CD4-positive, alpha-beta T cell treated with Interleukin-4 for 1 hour (primary cell): ENCODE data around the gene ABCA7.
A peak's percentile ranks its signal among the peaks of the same experiment; 100 is the strongest.

Source experiments
- DNase-seq, 2 donors: peaks; one replicate each; pipeline ENCODE4 v3.0.0-alpha.2; 2020 to 2022

ABCA7 gene, protein sequence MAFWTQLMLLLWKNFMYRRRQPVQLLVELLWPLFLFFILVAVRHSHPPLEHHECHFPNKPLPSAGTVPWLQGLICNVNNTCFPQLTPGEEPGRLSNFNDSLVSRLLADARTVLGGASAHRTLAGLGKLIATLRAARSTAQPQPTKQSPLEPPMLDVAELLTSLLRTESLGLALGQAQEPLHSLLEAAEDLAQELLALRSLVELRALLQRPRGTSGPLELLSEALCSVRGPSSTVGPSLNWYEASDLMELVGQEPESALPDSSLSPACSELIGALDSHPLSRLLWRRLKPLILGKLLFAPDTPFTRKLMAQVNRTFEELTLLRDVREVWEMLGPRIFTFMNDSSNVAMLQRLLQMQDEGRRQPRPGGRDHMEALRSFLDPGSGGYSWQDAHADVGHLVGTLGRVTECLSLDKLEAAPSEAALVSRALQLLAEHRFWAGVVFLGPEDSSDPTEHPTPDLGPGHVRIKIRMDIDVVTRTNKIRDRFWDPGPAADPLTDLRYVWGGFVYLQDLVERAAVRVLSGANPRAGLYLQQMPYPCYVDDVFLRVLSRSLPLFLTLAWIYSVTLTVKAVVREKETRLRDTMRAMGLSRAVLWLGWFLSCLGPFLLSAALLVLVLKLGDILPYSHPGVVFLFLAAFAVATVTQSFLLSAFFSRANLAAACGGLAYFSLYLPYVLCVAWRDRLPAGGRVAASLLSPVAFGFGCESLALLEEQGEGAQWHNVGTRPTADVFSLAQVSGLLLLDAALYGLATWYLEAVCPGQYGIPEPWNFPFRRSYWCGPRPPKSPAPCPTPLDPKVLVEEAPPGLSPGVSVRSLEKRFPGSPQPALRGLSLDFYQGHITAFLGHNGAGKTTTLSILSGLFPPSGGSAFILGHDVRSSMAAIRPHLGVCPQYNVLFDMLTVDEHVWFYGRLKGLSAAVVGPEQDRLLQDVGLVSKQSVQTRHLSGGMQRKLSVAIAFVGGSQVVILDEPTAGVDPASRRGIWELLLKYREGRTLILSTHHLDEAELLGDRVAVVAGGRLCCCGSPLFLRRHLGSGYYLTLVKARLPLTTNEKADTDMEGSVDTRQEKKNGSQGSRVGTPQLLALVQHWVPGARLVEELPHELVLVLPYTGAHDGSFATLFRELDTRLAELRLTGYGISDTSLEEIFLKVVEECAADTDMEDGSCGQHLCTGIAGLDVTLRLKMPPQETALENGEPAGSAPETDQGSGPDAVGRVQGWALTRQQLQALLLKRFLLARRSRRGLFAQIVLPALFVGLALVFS (N-terminal part only)

DNA sequence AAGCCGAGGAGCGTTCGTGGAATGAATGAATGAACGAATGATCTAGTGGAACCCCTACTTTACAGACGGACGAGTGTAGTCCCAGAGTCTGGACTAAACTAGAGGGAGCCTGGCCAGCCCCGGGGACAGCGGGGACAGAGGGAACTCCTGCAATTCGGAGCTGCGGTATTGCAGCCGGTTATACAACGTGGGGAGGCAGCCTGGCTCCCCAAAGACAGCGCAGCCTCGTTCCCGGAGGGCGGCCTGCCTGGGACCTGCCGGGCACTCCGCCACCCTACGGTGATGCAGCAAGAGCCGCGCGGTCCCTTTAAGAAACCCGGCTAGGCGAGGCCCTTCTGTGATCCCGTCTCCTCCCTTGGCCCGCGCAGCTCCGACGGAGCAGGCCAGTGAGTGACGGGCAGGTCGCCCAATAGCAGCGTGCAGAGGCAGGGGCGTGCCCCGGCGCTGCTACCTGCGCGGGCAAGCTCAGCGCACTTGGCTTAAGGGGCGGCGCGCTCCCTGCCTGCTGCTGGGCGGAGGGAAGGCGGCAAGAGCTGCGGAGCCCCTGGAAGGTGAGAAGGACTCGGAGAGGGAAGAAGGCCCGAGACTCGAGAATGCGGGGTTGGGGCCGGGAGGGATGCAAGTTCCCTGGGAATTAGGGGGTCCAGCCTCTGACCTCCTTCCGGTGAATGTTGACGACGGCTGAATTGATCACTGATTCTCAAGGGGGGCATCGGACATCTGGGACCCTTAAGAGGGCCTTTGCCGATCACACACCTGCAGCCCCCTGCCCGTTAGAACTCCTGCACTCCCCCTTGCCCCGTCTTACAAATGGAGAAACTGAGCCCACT lies at the start of gene ABCA7:
TSS of gene ABCA7 (plus strand) at position 462 of the 830 bp plus-strand sequence. CDS start 1,255 bp downstream, outside the sequence.
- peak; percentile 98 to 99 for DNase-seq

DNA sequence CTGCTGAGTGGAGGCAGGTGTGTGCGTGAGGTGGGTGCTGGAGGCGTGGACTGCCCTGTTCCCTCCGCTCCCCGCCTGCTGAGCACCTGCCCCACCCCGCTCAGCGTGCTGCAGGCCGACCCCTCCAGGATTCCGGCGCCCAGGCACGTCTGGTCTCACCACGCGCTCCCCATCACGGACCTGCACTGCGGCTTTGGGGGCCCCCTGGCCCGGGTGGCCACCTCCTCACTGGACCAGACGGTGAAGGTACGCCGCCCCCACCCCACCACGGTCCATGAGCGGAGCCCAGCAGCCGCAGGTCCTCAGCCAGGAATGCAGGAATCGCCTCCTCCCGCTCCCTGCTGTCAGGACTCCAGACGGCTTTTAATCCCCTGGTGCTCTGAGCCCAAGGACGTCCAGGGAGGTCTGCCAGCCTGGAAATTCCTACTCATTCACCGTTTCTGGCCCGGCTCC lies 49.8 kb upstream of the ABCA7 start:
- no peak for DNase-seq

DNA sequence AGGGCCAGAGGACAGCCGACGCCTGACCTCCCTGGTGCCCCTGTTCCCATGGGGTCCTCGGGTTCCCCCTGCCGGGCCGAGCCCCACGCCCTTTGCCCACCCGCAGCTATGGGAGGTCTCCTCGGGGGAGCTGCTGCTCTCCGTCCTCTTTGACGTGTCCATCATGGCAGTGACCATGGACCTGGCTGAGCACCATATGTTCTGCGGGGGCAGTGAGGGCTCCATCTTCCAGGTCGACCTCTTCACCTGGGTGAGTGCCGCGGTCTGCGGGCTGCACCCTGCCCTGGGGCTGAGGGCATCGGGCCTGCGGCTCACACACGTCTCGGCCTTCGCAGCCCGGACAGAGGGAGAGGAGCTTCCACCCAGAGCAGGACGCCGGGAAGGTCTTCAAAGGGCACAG lies 49.2 kb upstream of the ABCA7 start:
- DNase-seq = no peak

DNA sequence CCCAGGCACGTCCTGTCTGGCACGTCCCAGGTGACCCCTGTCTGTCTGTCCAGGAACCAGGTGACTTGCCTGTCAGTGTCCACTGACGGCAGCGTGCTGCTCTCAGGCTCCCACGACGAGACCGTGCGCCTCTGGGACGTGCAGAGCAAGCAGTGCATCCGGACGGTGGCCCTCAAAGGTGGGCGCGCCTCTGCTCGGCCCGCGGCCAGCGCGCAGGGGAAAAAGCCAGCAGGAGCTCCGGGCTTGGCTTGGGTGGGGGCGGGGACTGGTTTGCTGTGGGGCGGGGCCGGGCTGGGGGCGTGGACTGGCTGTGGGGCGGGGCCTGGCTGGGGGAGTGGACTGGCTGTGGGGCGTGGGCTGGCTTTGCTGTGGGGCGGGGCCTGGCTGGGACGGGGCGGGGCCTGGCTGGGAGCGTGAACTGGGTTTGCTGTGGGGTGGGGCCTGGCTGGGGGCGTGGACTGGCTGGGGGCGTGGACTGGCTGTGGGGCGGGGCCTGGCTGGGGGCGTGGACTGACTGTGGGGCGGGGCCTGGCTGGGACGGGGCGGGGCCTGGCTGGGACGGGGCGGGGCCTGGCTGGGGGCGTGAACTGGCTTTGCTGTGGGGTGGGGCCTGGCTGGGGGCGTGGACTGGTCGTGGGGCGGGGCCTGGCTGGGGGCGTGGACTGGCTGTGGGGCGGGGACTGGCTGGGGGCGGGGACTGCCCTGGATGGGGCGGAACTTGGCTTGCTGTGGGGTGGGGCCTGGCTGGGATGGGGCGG lies 48.6 kb upstream of the ABCA7 start:
- DNase-seq = peak; percentile 54 to 56

DNA sequence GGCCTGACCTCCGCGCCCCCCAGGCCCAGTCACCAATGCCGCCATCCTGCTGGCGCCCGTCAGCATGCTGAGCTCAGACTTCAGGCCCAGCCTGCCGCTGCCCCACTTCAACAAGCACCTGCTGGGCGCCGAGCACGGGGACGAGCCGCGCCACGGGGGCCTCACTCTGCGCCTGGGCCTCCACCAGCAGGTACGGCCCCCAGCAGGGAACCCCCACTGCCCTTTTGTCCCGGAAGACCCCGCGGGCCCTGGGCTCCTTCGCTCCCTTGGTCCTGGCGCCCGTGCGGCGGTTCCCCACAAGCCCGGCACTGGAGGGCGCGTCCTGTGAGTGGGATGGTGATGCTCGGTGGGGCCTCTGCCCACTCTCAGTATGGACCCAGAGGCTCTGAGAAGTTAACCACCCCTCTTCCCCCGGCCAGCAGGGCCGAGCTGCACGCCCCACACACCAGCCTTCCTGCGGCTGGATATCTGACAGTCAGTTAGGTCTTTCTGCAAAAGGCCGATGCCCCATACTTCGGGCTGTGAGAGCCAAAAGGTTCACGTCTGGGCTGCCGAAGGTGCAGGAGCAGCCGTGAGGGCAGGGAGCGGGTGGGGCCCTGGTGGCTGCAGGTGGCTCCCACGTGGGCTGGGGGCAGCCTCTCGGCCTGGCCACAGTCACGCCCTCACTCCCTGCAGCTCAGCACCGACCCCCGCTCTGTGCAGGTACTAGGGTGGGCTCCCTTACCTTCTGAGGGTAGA lies 47.8 kb upstream of the ABCA7 start:
- DNase-seq = no peak

DNA sequence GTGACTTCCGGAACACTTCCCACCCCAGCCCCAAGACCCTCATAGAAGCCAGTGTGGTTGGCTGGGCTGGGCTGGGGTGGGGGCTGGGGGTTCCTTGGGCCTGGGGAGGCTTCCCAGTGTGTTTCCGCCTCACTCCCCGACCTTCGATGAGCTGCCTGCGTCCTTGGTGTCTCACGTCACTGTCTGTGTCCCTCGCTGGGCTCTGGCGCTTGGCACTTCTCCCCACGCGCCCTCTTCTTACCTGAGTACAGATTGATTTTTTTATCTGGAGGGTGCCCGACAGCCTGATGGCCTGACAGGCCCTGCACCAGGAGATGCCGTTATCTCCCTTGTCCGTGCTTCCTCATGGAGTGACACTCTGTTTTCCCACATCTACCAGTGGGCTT lies 47.2 kb upstream of the ABCA7 start:
- no peak for DNase-seq

DNA sequence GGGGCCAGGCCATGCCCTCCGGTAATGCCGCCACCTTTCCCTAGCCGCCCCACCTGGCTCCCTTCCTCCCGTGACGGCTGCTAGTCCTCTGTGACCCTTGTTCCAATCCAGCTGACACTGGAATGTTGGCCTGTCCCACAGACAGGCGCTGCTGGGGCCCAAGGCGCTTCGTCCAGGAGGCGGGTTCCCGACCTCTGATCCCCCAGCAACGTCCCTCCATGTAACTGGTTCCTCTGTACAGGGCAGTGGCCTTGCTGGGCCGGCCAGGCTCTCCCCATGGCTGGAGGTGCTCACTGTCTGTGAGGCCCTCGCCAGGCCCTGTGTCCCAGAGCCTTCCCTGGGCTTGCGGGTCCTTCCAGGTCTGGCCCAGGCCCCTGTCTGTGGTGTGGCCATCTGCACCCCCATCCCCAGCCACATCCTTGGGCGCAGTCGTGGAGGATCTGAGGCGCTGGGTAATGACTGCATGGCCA lies 46.5 kb upstream of the ABCA7 start:
- no peak for DNase-seq

DNA sequence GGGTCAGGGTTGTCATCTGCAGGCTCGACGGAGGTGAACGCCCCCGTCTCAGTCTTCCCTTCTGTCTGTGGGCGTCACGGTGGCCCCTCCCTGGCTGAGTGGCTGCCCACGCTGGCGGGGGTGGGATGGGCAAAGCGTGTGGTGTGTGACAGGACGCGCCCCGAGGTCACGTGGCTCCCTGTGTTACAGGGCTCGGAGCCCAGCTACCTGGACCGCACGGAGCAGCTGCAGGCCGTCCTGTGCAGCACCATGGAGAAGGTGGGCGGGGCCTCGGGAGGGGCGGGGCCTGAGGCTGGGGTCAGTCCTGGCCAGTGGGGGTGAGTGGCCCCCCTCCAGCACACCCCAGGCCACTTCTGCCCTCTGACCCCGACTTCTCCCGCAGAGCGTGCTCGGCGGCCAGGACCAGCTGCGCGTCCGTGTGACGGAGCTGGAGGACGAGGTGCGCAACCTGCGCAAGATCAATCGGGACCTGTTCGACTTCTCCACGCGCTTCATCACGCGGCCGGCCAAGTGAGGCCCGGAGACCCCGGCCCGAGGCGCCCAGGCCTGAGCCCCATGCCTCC lies 46.0 kb upstream of the ABCA7 start:
- DNase-seq = no peak

DNA sequence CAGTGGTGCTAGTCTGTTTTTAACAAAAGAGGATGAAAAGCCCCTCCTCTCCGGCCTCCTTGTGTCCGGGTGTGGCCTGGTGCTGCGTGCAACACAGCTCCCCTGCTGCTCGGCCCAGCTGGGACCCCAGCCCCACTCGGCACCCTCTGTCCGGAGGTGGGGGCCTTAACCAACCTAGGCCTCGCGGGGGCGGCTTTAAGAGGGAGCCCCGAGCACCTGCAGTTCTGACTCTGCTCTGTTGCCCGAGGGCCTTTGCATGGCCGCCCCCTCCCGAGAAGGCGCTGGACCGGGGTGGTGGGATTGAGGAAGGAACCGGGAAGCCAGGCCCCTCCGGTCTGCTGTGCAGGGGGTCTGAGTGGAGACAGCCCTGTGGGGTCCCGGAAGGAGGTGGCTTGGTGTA lies 45.4 kb upstream of the ABCA7 start:
- no peak for DNase-seq

DNA sequence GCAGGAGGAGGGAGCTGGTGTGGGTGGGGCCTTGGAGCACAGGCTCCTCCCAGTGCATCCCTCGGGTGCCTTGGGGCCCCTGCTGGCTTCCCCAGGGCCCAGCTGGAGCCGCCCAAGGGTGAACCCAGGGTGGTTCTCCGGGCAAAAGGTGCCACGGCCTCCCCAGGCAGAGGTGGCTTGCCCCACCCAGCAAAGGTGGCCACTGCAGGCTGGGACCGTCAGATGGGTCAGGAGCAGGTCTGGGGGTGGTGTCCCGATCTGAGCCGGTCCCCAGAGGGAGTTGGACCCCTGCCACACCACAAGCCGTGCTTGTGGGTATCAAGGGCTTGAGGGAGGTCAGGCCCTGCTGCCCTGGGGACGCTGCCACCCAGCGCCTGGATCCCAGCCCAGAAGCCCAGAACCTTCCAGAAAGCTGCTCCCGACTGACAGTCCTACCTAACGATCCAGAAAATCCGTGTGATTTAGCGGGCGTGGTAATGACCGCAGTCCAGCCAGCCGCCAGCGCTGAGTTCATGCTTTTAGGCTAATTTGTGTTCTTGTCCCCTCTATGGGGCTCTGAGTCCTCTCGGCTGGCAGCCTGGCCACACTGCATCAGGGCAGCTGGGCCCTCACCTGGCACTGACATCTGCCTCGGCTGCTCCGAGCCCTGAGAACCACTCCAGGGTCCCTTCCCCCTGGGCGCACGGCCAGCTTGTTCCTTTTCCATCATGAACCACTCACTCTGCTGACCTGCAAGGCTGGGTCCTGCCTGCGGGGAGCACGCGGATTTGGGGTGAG lies 44.7 kb upstream of the ABCA7 start:
- DNase-seq = no peak

DNA sequence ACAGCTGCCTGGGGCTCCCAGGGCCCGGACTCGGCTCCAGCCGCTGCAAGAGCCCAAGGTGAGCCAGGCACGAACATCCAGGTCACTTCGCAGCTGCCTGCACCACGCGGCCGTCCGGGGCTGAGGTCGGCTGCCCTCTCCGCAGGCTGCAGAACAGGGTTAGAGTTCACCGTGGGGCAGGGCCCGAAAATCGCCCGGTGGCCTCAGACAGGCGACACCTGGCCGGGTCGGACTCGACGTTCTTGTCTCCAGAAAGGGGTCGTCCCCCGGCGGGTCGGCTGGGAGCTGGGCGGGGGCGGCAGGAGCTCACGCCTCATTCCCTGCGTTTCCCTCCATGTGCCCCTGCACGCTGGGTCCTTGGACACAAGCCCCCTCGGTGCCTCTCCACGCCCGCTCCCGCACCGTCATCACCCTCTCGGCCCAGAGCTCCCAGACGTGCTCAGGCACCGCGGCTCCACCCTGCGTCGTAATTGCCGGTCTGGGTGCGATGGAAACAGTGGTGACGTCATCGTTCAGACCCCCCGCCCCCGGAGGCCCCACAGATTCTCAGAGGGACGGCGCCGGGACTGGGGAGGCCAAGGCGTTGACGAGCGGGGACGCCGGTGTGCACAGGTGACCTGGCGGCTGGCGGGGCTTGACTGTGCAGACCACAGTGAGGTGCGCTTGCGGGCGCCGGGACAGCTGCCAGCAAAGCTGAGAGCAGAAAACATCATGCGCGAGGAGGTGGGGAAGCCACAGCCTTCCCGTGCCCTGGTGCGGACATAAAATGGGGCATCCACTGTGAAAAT lies 43.7 kb upstream of the ABCA7 start:
- peak; percentile 85 to 87 for DNase-seq

DNA sequence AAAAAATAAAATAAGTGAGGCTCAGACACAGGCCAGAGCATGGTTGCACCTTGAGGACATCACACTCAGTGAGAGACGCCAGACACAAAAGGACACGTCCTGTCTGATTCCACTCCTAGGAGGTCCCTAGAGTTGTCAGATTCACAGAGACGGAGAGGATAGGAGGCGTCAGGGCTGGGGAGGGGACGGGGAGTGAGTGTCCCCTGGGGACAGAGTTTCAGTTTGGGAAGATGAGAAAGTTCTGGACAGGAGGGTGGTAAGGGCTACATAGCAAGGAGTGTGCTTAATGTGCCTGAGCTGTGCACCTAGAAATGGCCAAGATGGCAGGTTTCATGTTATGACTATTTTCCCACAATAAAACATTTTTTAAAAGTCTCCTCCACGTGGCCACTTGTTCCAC lies 41.8 kb upstream of the ABCA7 start:
- no peak for DNase-seq

DNA sequence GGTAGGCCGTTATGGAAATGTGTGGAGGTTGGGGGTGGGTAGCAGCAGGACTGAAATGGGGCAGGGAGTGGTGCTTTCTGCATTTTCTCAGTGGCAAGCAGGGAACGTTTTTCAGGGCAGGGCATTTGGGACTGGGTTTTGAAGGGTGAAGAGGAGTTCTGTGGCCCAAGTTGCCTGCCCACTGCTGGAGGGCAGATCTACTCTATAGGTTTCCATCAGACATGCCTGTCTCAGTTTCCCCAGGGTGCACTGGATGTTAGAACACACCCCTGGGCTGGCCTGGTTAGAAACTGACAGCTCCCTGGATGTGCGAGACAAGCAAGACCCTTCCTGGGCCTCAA lies 40.6 kb upstream of the ABCA7 start:
- no peak for DNase-seq

DNA sequence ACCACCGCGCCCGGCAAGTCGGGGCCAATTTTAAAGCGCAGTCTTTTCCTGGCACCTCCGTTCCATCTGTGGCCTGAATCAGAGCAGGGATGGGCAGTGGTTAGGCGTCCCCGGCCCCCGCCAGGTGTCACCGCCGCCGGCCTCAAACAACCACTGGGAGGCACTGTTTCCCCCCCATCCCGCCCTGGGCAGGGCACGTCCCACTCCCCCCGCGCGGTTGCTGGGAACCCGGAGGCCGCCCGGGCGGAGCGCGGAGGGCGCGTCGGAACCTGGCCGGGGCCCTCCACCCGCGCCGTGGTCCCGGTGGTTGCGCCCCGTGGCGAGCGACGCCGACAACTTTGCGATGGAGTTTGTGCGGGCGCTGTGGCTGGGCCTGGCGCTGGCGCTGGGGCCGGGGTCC lies 39.8 kb upstream of the ABCA7 start, which contains the start of gene GRIN3B:
TSS of gene GRIN3B (plus strand) at position 325 of the 400 bp plus-strand sequence. CDS start at position 344, 19 bp downstream.
- DNase-seq = peak; percentile 66 to 72

DNA sequence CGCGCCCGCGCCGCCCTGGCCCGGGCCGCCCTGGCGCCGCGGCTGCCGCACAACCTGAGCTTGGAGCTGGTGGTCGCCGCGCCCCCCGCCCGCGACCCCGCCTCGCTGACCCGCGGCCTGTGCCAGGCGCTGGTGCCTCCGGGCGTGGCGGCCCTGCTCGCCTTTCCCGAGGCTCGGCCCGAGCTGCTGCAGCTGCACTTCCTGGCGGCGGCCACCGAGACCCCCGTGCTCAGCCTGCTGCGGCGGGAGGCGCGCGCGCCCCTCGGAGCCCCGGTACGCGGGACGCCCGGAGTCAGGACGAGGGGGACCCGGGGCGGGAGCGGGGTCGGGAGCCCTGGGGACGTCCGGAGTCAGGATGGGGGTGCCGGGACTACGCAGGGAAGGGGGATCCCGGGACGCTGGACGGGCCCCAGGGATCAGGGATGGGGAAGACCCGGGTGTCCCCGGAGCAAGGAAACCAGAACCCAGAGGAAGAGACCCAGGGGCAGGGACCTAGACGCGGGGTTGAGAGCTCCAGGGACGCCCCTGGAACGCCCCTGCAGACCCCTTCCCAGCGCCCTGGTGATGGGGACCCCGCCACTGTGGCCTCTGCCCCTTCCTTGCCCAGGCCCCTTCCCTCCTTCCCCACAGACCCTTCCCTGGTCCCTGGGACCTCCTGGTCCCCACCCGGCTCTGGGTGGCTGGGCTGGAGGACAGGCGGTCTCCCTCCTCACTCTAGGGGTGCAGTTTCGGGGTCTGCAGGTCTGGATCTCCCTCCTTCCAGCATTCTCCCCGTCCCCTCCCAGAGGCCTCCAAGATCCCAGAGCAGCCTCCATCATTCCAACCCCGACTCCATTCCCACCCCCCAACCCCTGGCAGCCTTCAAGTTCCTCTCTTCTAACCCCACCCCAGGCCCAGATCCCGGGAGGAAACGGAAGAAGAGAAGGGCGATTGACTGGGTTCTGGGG lies 39.0 kb upstream of the ABCA7 start:
- no peak for DNase-seq

DNA sequence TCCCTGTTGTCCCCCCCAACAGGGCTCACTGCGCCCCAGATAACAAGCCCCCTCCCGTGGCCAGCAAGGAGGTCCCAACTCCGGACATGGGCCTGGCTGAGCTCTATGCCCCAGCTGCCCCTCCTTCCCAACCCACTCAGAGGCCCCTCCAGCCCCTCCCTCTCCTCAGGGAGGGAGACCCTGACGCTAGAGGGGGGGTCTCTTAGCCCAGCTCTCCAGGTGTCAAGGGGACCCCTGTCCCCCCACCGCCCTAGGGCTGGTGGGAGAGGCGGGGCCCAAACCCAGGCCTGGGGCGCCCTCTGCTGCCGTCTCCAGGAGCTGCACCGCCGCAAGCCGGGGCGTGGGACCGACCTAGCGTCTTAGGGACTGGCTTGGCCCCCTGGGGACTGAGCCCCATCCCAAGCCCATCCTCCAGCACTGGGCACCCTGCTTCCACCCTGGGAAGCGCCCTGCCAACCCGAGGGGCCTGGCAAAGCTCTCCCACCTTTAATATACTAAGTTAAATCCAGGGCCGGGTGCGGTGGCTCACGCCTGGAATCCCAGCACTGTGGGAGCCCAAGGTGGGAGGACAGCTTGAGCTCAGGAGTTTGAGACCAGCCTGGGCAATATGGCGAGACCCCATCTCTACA lies 38.3 kb upstream of the ABCA7 start:
- DNase-seq = peak; percentile 63 to 69

DNA sequence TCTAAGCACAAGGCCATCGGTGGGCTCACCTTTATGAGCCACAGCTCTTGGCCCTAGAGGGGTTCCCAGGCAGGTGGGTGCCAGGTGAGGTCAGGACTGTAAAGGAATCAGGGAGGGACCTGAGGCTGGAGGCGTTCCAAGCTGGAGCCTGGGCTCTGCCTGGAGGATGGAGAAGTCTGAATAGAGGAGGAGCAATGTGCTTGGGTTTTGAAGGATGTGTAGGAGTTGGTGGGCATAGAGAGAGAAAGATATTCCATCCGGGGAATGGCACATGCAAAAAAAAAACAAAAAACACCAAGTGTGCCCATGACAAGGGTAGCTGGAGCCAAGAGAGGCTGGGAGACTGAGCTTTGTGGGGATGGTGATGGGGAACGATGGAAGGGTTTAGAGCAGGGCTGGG lies 37.3 kb upstream of the ABCA7 start:
- DNase-seq = no peak
